Fibroblast of the aortic adventitia (primary cell): ENCODE data around the gene ALPG. TPM values are rescaled to one million over a fixed set of nuclear protein-coding genes. Genes with fewer than 3 reads are reported as not detected.

Experiments
- DNase-seq: peaks from one replicate; pipeline ENCODE4 v3.0.0-alpha.2; 2010; ENCODE audit warnings: low read depth
- H3K4me3 ChIP-seq: 2 replicates; pipeline ENCODE4 v1.5.1; 2011; ENCODE audit warnings: low read depth, mild to moderate bottlenecking, control low read depth, low read length, moderate library complexity
- total RNA-seq: library from RNA; depleted of rRNA; stranded (reverse); fragments of >200 nt; gene quantifications from 2 replicates; pipeline ENCODE4 v1.2.3, GENCODE V29; 2012; ENCODE audit warnings: low replicate concordance
- TF ChIP-seq, protein P1 (sequence below): IDR thresholded peaks from 2 replicates; pipeline ENCODE4 v1.5.1; 2011; ENCODE audit warnings: mild to moderate bottlenecking, low read length, control low read depth, inconsistent platforms; ENCODE audit not compliant: insufficient read depth

ALPG gene
- total RNA-seq, 1 donor, result not detected

DNA sequence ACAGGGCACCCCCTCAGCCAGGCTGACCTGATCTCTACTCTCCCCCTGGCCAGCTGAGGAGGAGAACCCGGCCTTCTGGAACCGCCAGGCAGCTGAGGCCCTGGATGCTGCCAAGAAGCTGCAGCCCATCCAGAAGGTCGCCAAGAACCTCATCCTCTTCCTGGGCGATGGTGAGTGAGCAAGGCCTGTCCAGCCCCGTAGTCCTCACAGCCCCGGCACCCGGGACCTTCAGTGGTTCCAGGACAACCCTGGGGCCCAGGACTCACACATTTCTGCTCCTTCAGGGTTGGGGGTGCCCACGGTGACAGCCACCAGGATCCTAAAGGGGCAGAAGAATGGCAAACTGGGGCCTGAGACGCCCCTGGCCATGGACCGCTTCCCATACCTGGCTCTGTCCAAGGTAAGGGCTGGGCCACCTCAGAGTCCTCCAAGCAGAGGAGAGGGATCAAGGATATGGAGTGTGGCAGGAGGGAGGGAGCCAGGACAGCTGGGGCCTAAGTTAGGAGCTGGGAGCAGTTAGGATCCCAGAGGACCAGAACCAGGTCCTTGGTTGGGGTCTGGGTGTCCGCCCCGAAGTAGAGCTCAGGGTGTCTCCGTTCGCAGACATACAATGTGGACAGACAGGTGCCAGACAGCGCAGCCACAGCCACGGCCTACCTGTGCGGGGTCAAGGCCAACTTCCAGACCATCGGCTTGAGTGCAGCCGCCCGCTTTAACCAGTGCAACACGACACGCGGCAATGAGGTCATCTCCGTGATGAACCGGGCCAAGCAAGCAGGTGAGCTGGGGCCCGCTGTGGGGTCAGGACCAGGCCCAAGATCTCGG is 49.9 kb downstream of the ALPG start:
- DNase-seq, result no peak
- TF ChIP-seq, protein P1, sequence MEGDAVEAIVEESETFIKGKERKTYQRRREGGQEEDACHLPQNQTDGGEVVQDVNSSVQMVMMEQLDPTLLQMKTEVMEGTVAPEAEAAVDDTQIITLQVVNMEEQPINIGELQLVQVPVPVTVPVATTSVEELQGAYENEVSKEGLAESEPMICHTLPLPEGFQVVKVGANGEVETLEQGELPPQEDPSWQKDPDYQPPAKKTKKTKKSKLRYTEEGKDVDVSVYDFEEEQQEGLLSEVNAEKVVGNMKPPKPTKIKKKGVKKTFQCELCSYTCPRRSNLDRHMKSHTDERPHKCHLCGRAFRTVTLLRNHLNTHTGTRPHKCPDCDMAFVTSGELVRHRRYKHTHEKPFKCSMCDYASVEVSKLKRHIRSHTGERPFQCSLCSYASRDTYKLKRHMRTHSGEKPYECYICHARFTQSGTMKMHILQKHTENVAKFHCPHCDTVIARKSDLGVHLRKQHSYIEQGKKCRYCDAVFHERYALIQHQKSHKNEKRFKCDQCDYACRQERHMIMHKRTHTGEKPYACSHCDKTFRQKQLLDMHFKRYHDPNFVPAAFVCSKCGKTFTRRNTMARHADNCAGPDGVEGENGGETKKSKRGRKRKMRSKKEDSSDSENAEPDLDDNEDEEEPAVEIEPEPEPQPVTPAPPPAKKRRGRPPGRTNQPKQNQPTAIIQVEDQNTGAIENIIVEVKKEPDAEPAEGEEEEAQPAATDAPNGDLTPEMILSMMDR, result no peak
- no peak overlapping the region for H3K4me3 ChIP-seq

DNA sequence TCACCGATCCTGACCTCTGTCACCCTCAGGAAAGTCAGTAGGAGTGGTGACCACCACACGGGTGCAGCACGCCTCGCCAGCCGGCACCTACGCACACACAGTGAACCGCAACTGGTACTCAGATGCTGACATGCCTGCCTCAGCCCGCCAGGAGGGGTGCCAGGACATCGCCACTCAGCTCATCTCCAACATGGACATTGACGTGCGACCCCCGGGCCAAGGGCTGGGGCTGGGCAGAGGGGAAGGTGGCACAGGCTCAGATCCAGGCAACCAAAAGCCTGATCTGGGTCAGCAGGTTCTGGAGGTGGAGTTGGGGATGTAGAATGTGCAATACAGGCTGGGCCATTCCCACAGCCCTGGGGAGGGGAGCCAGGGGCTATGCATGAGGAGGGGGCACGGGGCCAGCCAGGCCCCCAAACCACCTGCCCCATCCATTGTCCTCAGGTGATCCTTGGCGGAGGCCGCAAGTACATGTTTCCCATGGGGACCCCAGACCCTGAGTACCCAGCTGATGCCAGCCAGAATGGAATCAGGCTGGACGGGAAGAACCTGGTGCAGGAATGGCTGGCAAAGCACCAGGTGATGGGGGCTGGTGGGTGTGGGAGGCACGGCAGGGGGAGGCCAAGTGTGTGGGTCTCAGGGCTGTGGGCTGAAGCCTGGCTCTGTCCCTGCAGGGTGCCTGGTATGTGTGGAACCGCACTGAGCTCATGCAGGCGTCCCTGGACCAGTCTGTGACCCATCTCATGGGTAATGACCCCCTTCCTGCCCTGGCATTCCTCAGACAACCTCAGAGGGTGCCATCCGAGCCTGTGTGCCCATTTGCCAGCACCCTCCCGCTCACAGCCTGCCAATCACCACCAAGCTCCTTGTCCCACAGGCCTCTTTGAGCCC is 50.7 kb downstream of the ALPG start:
- TF ChIP-seq, protein P1, result no peak
- no peak for DNase-seq
- H3K4me3 ChIP-seq, result no peak overlapping the region

DNA sequence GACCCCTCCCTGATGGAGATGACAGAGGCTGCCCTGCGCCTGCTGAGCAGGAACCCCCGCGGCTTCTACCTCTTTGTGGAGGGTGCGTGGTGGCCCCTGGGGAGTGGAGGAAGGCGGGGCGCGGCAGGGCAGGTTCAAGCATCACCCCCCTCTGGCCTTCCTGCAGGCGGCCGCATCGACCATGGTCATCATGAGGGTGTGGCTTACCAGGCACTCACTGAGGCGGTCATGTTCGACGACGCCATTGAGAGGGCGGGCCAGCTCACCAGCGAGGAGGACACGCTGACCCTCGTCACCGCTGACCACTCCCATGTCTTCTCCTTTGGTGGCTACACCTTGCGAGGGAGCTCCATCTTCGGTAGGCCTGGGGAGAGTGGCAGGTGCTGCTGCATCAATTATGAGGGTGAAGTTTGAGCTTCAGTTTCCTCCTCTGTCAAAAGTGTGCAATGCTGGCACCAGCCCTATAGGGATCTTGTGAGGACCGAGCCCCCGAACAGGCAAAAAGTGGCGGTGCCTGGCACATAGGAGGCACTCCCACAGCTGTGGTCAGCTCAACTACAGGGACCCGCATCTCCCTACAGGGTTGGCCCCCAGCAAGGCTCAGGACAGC is 51.5 kb downstream of the ALPG start:
- no peak for DNase-seq
- TF ChIP-seq, protein P1, result no peak
- H3K4me3 ChIP-seq, result no peak overlapping the region

- H3K4me3 ChIP-seq, result no peak overlapping the region
- TF ChIP-seq, protein P1, result no peak
- DNase-seq, result no peak
Measured at GRCh38 chr2:232458661-232459418, 52.2 kb downstream of the ALPG start.

GRCh38 chr2:232459419-232460035 is 52.9 kb downstream of the ALPG start:
- H3K4me3 ChIP-seq, result no peak overlapping the region
- DNase-seq, result no peak
- TF ChIP-seq, protein P1, result no peak

DNA sequence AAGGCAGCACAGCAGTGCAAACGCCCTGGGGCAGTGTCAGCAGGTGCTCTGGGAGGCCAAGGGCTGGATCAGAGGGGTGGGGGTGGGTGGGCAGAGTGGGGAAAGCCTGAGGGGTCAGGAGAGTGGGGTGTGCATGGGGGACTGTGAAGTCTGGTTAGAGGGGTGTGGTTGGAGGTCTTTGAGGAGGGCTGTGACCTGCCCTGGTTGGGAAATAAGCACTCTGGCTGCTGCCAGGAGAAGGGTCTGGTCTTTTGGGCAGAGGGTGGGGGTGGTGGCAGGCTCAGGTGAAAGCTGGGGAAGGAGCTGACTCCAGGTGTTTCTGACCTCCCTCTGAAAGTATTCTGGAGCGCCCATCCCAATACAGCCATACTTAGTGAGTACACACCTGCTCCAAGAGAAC is 53.5 kb downstream of the ALPG start:
- no peak for DNase-seq
- no peak overlapping the region for H3K4me3 ChIP-seq
- TF ChIP-seq, protein P1, result no peak
